Hepatocyte (in vitro differentiated cells): ENCODE measurements around the gene RARA. TPM values are rescaled to one million over a fixed set of nuclear protein-coding genes. Genes with fewer than 3 reads are reported as not detected.

Experiments
- DNase-seq: peaks from one replicate; pipeline ENCODE4 v3.0.0-alpha.2; 2016; ENCODE audit warnings: low spot score
- H2AFZ ChIP-seq: fragments of 200-600 bp; sonication (generic); 2 replicates; pipeline ENCODE4 v1.6.0; 2016; ENCODE audit warnings: antibody characterized with exemption, mild to moderate bottlenecking
- H3K27ac ChIP-seq: fragments of 200-600 bp; sonication (generic); 2 replicates; pipeline ENCODE4 v1.5.1; 2016; ENCODE audit warnings: mild to moderate bottlenecking
- H3K27me3 ChIP-seq: fragments of 200-600 bp; sonication (generic); 2 replicates; pipeline ENCODE4 v1.6.1; 2016
- H3K36me3 ChIP-seq: fragments of 200-600 bp; sonication (generic); replicated peaks from 2 replicates; pipeline ENCODE4 v1.5.1; 2016; ENCODE audit warnings: low read depth; ENCODE audit not compliant: insufficient read depth
- H3K4me1 ChIP-seq: fragments of 200-600 bp; sonication (generic); 2 replicates; pipeline ENCODE4 v1.5.1; 2016; ENCODE audit warnings: mild to moderate bottlenecking, moderate library complexity; ENCODE audit not compliant: insufficient read depth
- H3K4me2 ChIP-seq: fragments of 200-600 bp; sonication (generic); 2 replicates; pipeline ENCODE4 v1.6.0; 2016
- H3K4me3 ChIP-seq: fragments of 200-600 bp; sonication (generic); 2 replicates; pipeline ENCODE4 v1.5.1; 2016; ENCODE audit warnings: mild to moderate bottlenecking
- H3K79me2 ChIP-seq: fragments of 200-600 bp; sonication (generic); 2 replicates; pipeline ENCODE4 v1.6.0; 2017; ENCODE audit warnings: mild to moderate bottlenecking
- H3K9me2 ChIP-seq: fragments of 200-600 bp; sonication (generic); replicated peaks from 2 replicates; pipeline ENCODE4 v1.6.0; 2017; ENCODE audit warnings: mild to moderate bottlenecking; ENCODE audit not compliant: insufficient read depth
- H3K9me3 ChIP-seq: fragments of 200-600 bp; sonication (generic); 2 replicates; pipeline ENCODE4 v1.5.1; 2016; ENCODE audit warnings: low read depth, mild to moderate bottlenecking
- H4K20me1 ChIP-seq: fragments of 200-600 bp; sonication (generic); 2 replicates; pipeline ENCODE4 v1.6.0; 2016; ENCODE audit warnings: mild to moderate bottlenecking; ENCODE audit not compliant: insufficient read depth, poor library complexity, severe bottlenecking
- EZH2 ChIP-seq: fragments of 200-600 bp; sonication (generic); IDR thresholded peaks from 2 replicates; pipeline ENCODE4 v1.6.1; 2016; ENCODE audit warnings: antibody characterized with exemption, mild to moderate bottlenecking, borderline replicate concordance
- EZH2phosphoT487 ChIP-seq: fragments of 200-600 bp; sonication (generic); IDR thresholded peaks from one replicate; pipeline ENCODE4 v1.6.1; 2018; ENCODE audit warnings: antibody characterized with exemption, mild to moderate bottlenecking, low read depth, moderate library complexity; ENCODE audit not compliant: unreplicated experiment, severe bottlenecking
- WGBS: methylation state at CpG from one replicate; pipeline ENCODE4 v1.1.6; 2016; ENCODE audit warnings: low lambda C conversion rate; ENCODE audit errors: missing lambda C conversion rate; 5-methylcytosine and 5-hydroxymethylcytosine counted together
- polyA plus RNA-seq: library from polyadenylated mRNA; unstranded; fragments of >200 nt; fragmentation: Nextera tagmentation; extraction: Ambion mirVana; gene quantifications from 2 replicates; pipeline ENCODE4 v1.2.1, GENCODE V29; 2016
- total RNA-seq: library from RNA; depleted of rRNA; stranded (reverse); fragments of >200 nt; gene quantifications from 2 replicates; pipeline ENCODE4 v1.2.3, GENCODE V29; 2014
- TF ChIP-seq, protein P1 (sequence below): fragments of 200-600 bp; sonication (generic); IDR thresholded peaks from 2 replicates; pipeline ENCODE4 v1.5.1; 2016; ENCODE audit warnings: antibody characterized with exemption, mild to moderate bottlenecking; ENCODE audit not compliant: poor library complexity

The RARA gene
- total and polyA plus RNA-seq, 2 experiments from 2014 or later = 30.0 to 33.1 TPM

DNA sequence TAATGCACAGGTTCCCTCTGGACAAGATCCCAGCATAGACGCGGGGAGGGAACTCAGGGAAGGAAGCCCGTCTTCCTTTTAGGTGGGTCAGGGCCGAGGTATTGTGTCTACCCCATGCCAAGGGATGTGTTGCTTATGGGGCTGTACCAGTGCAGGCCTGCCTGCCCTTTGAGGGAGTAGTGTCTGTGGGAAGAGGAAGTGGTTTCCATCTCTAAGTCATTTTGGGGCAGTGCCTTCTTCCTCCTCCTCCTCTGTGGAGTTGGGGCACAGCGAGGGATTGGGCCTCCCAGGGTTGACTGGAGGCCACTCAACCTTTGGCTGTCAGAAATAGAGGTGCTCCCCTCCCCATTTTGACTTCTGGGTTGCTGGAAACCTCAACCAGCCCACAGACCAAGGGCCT, 29.1 kb downstream of the RARA start:
- DNase-seq = no peak
- Histone ChIP-seq H3K79me2 (peaks cover 93% of the 10 kb centered on the region), H3K36me3 (no peaks in the 10 kb centered on the region), H3K27me3 (no peaks in the 10 kb centered on the region), H3K4me2 (no peak overlapping the region), H3K9me3 (no peaks in the 10 kb centered on the region), H3K9me2 (no peaks in the 10 kb centered on the region), H4K20me1 (peaks cover under 1% of the 10 kb centered on the region), H2AFZ (no peak overlapping the region), H3K4me1 (peaks cover 44% of the 10 kb centered on the region), H3K27ac (no peak overlapping the region), H3K4me3 (no peak overlapping the region)
- 96% methylated on average over 5 of the region's 5 CpGs for WGBS
- TF ChIP-seq EZH2phosphoT487 = no peak
- TF ChIP-seq, protein P1, sequence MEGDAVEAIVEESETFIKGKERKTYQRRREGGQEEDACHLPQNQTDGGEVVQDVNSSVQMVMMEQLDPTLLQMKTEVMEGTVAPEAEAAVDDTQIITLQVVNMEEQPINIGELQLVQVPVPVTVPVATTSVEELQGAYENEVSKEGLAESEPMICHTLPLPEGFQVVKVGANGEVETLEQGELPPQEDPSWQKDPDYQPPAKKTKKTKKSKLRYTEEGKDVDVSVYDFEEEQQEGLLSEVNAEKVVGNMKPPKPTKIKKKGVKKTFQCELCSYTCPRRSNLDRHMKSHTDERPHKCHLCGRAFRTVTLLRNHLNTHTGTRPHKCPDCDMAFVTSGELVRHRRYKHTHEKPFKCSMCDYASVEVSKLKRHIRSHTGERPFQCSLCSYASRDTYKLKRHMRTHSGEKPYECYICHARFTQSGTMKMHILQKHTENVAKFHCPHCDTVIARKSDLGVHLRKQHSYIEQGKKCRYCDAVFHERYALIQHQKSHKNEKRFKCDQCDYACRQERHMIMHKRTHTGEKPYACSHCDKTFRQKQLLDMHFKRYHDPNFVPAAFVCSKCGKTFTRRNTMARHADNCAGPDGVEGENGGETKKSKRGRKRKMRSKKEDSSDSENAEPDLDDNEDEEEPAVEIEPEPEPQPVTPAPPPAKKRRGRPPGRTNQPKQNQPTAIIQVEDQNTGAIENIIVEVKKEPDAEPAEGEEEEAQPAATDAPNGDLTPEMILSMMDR = no peak
- no peak for TF ChIP-seq EZH2

DNA sequence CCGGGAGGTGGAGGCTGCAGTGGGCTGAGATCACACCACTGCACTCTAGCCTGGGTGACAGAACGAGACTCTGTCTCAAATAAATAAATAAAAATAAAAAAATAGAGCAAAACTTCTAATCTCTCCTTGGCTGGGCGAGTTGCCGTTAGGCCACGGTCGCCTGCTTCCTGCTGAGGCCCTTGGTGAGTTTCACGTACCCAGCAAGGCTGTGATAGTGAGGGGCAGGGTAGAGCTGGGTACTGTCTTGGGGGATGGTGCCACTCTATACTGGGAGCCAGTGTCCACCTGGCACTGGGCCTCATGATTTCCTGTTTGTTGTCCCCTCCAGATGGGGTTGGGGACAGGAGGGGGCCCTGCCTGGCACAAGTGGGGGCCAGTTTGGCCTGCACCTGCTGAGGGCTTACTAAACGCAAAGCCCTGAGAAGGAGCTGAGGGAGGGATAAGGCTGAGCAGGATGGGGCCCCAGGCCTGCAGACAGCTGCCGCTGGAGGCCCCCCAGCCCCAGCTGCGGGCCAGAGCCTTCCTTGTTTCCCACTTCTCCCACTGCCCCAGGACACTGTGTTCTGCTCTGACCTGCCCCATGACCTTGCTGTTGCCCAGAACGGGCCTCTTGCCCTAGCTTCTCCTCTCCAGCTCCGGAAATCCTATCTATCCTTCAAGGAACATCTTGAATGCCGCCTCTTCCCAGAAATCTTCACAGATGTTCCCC, 30.1 kb downstream of the RARA start:
- DNase-seq = no peak
- 75% methylated on average over 13 of the region's 13 CpGs for WGBS
- H3K79me2 ChIP-seq = peaks cover 93% of the 10 kb centered on the region
- peak overlapping the region; percentile 99 for H3K27ac ChIP-seq
- H3K9me2 ChIP-seq = no peaks in the 10 kb centered on the region
- H3K36me3 ChIP-seq = no peaks in the 10 kb centered on the region
- H3K27me3 ChIP-seq = no peaks in the 10 kb centered on the region
- H3K9me3 ChIP-seq = no peaks in the 10 kb centered on the region
- TF ChIP-seq, protein P1 = no peak
- TF ChIP-seq EZH2phosphoT487 = no peak
- no peak for TF ChIP-seq EZH2
- H3K4me3 ChIP-seq = no peak overlapping the region
- H4K20me1 ChIP-seq = peaks cover 10% of the 10 kb centered on the region
- H3K4me2 ChIP-seq = no peak overlapping the region
- peaks cover 42% of the 10 kb centered on the region for H3K4me1 ChIP-seq
- no peak overlapping the region for H2AFZ ChIP-seq

DNA sequence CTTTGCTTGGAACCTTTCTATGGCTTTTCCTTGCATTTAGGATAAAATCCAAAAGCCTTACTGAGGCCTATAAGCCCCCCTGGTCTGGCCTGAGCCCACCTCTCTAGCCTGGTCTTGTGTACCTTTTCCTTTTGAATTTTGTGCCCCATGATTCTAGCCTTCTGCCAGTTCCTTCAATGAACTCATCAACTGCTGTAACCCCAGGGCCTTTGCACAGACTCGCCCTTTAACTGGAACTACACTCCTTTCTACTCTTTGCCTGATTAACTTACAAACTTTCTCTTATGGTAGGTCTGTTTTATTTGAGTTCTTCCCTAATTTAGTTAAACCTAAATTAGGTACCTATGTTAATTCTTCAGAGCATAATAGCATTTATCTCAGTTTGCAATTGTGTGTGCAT, 31.3 kb downstream of the RARA start:
- Histone ChIP-seq H3K4me3 (no peak overlapping the region), H3K9me3 (no peaks in the 10 kb centered on the region), H3K36me3 (no peaks in the 10 kb centered on the region), H3K4me2 (peak overlapping the region; percentile 96), H2AFZ (no peak overlapping the region), H4K20me1 (peaks cover 10% of the 10 kb centered on the region), H3K27me3 (no peaks in the 10 kb centered on the region), H3K9me2 (no peaks in the 10 kb centered on the region), H3K79me2 (peaks cover 93% of the 10 kb centered on the region), H3K4me1 (peaks cover 39% of the 10 kb centered on the region), H3K27ac (peak overlapping the region; percentile 99)
- WGBS = 96% methylated on average over 1 of the region's 1 CpG
- DNase-seq = no peak
- TF ChIP-seq EZH2phosphoT487 (no peak), EZH2 (no peak)
- TF ChIP-seq, protein P1 = no peak
